SK-N-SH treated with all-trans-retinoic acid at 6 μM for 48 hours (cell line): ENCODE data around the gene BEST1.
A peak's percentile ranks its signal among the peaks of the same experiment; 100 is the strongest.

Experiments used
- ATAC-seq: fragments of 200-7000 bp; cut with Tn5 transposase; 3 replicates; pipeline ENCODE4 v1.9.1; 2020; ENCODE audit warnings: mild to moderate bottlenecking, moderate library complexity
- CSRNP3 ChIP-seq: fragments of 250-450 bp; sonication (Bioruptor Pico); IDR thresholded peaks from 2 replicates; pipeline ENCODE4 v1.5.1; 2021; ENCODE audit warnings: mild to moderate bottlenecking, moderate library complexity
- ESRRG ChIP-seq: fragments of 250-450 bp; sonication (Bioruptor Pico); IDR thresholded peaks from 2 replicates; pipeline ENCODE4 v1.6.1; 2021; ENCODE audit warnings: mild to moderate bottlenecking
- ISL1 ChIP-seq: fragments of 250-450 bp; sonication (Bioruptor Pico); IDR thresholded peaks from 2 replicates; pipeline ENCODE4 v2.1.2; 2022; ENCODE audit warnings: mild to moderate bottlenecking, moderate library complexity
- OSR1 ChIP-seq: fragments of 250-450 bp; sonication (Bioruptor Pico); IDR thresholded peaks from 2 replicates; pipeline ENCODE4 v1.8.0; 2022; ENCODE audit warnings: moderate library complexity, mild to moderate bottlenecking, inconsistent platforms
- PATZ1 ChIP-seq: fragments of 250-450 bp; sonication (Bioruptor Pico); IDR thresholded peaks from 2 replicates; pipeline ENCODE4 v1.8.0; 2020; ENCODE audit warnings: mild to moderate bottlenecking, moderate library complexity, borderline replicate concordance
- POU6F1 ChIP-seq: fragments of 250-450 bp; sonication (Bioruptor Pico); IDR thresholded peaks from 2 replicates; pipeline ENCODE4 v1.8.0; 2021; ENCODE audit warnings: low read depth, mild to moderate bottlenecking, moderate library complexity, borderline replicate concordance
- PPARA ChIP-seq: fragments of 250-450 bp; sonication (Bioruptor Pico); IDR thresholded peaks from 2 replicates; pipeline ENCODE4 v1.5.0; 2020; ENCODE audit warnings: mild to moderate bottlenecking, borderline replicate concordance
- RARB ChIP-seq: fragments of 250-450 bp; sonication (Bioruptor Pico); IDR thresholded peaks from 2 replicates; pipeline ENCODE4 v1.8.0; 2021; ENCODE audit warnings: mild to moderate bottlenecking, moderate library complexity
- SNAI2 ChIP-seq: fragments of 250-450 bp; sonication (Bioruptor Pico); IDR thresholded peaks from 2 replicates; pipeline ENCODE4 v1.5.0; 2020; ENCODE audit warnings: mild to moderate bottlenecking, moderate library complexity
- TCF4 ChIP-seq: fragments of 250-450 bp; sonication (Bioruptor Pico); IDR thresholded peaks from 2 replicates; pipeline ENCODE4 v1.8.0; 2021; ENCODE audit warnings: mild to moderate bottlenecking, moderate library complexity, borderline replicate concordance
- TOX ChIP-seq: fragments of 250-450 bp; sonication (Bioruptor Pico); IDR thresholded peaks from 2 replicates; pipeline ENCODE4 v1.8.0; 2021; ENCODE audit warnings: mild to moderate bottlenecking, moderate library complexity, borderline replicate concordance
- ZC3H10 ChIP-seq: fragments of 250-450 bp; sonication (Bioruptor Pico); IDR thresholded peaks from 2 replicates; pipeline ENCODE4 v1.5.1; 2021; ENCODE audit warnings: mild to moderate bottlenecking, moderate library complexity
- ZFP3 ChIP-seq: fragments of 250-450 bp; sonication (Bioruptor Pico); IDR thresholded peaks from 2 replicates; pipeline ENCODE4 v1.5.0; 2020; ENCODE audit warnings: mild to moderate bottlenecking, moderate library complexity
- ZFP30 ChIP-seq: fragments of 450-650 bp; formaldehyde crosslinking; IDR thresholded peaks from 2 replicates; pipeline ENCODE4 v1.5.0; 2022; ENCODE audit warnings: mild to moderate bottlenecking, moderate library complexity
- ZNF565 ChIP-seq: fragments of 450-650 bp; formaldehyde crosslinking; conservative IDR thresholded peaks from 2 replicates; pipeline ENCODE4 v1.5.0; 2020; ENCODE audit warnings: low read depth, mild to moderate bottlenecking, moderate library complexity
- ZNF8 ChIP-seq: fragments of 450-650 bp; formaldehyde crosslinking; IDR thresholded peaks from 2 replicates; pipeline ENCODE4 v1.5.0; 2020; ENCODE audit warnings: mild to moderate bottlenecking, moderate library complexity
- TF ChIP-seq, protein P1 (sequence below): fragments of 250-450 bp; sonication (Bioruptor Pico); IDR thresholded peaks from 2 replicates; pipeline ENCODE4 v1.5.1; 2020; ENCODE audit warnings: low read depth, mild to moderate bottlenecking, moderate library complexity

BEST1 gene

GRCh38 chr11:61950035-61950547 is at the start of gene BEST1:
TSS of gene BEST1 (plus strand) at chr11:61950351. CDS start at chr11:61951807, 1,456 bp downstream.
- TF ChIP-seq ZC3H10 (CRISPR knock-in tag) = no peak
- no peak for TF ChIP-seq PATZ1
- TF ChIP-seq TOX (CRISPR knock-in tag) = no peak
- 0 out of 2 replicates have a peak, but pooled peaks have one; percentile 7 for TF ChIP-seq ZFP3 (CRISPR knock-in tag)
- ATAC-seq = no peak

DNA sequence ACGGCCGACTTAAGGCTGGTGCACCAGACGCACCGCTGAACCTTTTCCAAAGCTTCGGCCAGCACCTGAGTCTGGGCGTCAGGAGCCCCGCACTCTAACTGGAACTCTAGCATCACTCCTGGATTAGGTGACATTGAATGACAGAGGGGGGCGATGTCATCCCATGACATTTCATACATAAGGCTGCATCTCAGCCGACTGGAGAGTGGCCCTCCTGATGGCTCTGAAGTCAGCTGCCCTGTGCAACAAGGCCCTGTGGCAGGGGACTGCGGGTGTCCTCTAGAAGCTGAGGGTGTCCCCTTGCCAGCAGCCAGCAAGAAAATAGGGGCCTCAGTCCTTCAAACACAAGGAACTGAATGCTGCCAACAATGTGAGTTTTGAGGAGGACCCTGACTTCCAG is 48.8 kb upstream of the BEST1 start:
- ATAC-seq = no peak
- TF ChIP-seq RARB (CRISPR knock-in tag) (no peak), PPARA (no peak), ISL1 (no peak), ZFP30 (CRISPR knock-in tag) (no peak), ZFP3 (CRISPR knock-in tag) (no peak), CSRNP3 (CRISPR knock-in tag) (no peak), POU6F1 (CRISPR knock-in tag) (no peak), SNAI2 (CRISPR knock-in tag) (no peak), OSR1 (CRISPR knock-in tag) (no peak)
- TF ChIP-seq, protein P1, sequence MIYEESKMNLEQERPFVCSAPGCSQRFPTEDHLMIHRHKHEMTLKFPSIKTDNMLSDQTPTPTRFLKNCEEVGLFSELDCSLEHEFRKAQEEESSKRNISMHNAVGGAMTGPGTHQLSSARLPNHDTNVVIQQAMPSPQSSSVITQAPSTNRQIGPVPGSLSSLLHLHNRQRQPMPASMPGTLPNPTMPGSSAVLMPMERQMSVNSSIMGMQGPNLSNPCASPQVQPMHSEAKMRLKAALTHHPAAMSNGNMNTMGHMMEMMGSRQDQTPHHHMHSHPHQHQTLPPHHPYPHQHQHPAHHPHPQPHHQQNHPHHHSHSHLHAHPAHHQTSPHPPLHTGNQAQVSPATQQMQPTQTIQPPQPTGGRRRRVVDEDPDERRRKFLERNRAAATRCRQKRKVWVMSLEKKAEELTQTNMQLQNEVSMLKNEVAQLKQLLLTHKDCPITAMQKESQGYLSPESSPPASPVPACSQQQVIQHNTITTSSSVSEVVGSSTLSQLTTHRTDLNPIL = no peak
- TF ChIP-seq, all 23 proteins: peak for 0

DNA sequence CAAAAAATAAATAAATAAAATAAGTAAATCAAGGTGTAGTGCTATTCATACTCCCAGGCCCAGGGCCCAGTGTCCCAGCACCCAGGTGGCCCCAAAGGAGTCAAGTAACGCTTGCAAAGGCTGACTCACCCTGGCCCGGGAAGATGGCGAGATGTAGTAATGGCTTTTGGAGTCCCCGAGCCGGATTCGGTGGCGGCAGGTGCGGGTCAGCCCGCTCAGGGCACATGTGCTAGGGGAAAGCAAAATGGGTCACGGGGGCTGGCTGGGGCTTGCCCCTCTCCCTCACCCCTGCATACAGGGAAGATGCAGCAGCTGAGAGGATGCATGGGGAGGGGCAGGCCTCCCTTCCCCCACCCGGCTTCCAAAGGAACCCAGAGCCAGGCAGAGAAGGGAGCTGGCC is 47.8 kb upstream of the BEST1 start:
- TF ChIP-seq ZNF565 (CRISPR knock-in tag) (no peak), RARB (CRISPR knock-in tag) (no peak), CSRNP3 (CRISPR knock-in tag) (no peak), ESRRG (CRISPR knock-in tag) (no peak), ZFP30 (CRISPR knock-in tag) (no peak), ZFP3 (CRISPR knock-in tag) (no peak), ZNF8 (CRISPR knock-in tag) (no peak), OSR1 (CRISPR knock-in tag) (no peak), TCF4 (CRISPR knock-in tag) (no peak), TOX (CRISPR knock-in tag) (no peak)
- TF ChIP-seq, all 23 proteins: peak for 0
- no peak for ATAC-seq

DNA sequence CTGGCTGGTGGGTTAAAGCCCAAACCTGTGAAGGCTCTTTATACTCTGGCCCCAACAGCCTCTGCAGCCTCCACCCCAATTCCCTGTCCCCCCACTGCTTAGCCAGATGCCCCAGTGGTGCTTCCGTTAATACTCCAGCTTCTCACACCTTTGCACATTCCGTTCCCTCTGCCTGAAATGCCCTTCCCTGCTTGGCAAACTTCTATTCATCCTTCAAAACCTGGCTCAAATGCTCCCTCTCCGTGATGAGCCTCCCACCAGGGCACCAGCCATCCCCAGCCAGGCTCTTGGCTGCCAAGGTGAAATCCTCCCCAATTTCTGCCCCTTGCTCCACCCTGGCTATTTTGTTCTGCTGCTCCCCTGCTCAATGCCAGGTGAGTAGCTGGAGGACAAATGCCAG is 46.3 kb upstream of the BEST1 start:
- TF ChIP-seq PATZ1 (no peak), ZFP3 (CRISPR knock-in tag) (peak; percentile 97)
- no peak for ATAC-seq
